Neural progenitor cell (in vitro differentiated cells): ENCODE results near the gene TIAM1. TPM values are rescaled to one million over a fixed set of nuclear protein-coding genes. Genes with fewer than 3 reads are reported as not detected.

Source experiments
- DNase-seq: peaks from one replicate; pipeline ENCODE4 v3.0.0-alpha.2; 2016; ENCODE audit warnings: low spot score
- H2AFZ ChIP-seq: fragments of 200-600 bp; sonication (generic); replicated peaks from 2 replicates; pipeline ENCODE4 v1.6.1; 2016; ENCODE audit warnings: antibody characterized with exemption
- H3F3A ChIP-seq: fragments of 200-600 bp; sonication (generic); 2 replicates; pipeline ENCODE4 v1.6.1; 2016; ENCODE audit warnings: antibody characterized with exemption, low read depth
- H3K27ac ChIP-seq: fragments of 200-600 bp; sonication (generic); 2 replicates; pipeline ENCODE4 v1.5.1; 2016; ENCODE audit warnings: mild to moderate bottlenecking
- H3K27me3 ChIP-seq: fragments of 200-600 bp; sonication (generic); 2 replicates; pipeline ENCODE4 v1.6.1; 2016; ENCODE audit warnings: mild to moderate bottlenecking, moderate library complexity
- H3K36me3 ChIP-seq: fragments of 200-600 bp; sonication (generic); 2 replicates; pipeline ENCODE4 v1.5.1; 2016
- H3K4me1 ChIP-seq: fragments of 200-600 bp; sonication (generic); 2 replicates; pipeline ENCODE4 v1.6.1; 2016; ENCODE audit warnings: mixed run types
- H3K4me2 ChIP-seq: fragments of 200-600 bp; sonication (generic); 2 replicates; pipeline ENCODE4 v1.6.1; 2016
- H3K4me3 ChIP-seq: fragments of 200-600 bp; sonication (generic); 2 replicates; pipeline ENCODE4 v1.5.1; 2016
- H3K79me2 ChIP-seq: fragments of 200-600 bp; sonication (generic); 2 replicates; pipeline ENCODE4 v1.6.1; 2016; ENCODE audit warnings: low read depth
- H3K9ac ChIP-seq: fragments of 200-600 bp; sonication (generic); 2 replicates; pipeline ENCODE4 v1.6.1; 2016
- H3K9me3 ChIP-seq: fragments of 200-600 bp; sonication (generic); 2 replicates; pipeline ENCODE4 v1.5.1; 2016; ENCODE audit warnings: low read depth
- H4K20me1 ChIP-seq: fragments of 200-600 bp; sonication (generic); 2 replicates; pipeline ENCODE4 v1.6.1; 2016; ENCODE audit warnings: low read depth
- H3K27ac Mint-ChIP-seq: 3 replicates; pipeline ENCODE4 v1.8.0; 2021; ENCODE audit warnings: mixed read lengths
- H3K27me3 Mint-ChIP-seq: 2 replicates; pipeline ENCODE4 v1.8.0; 2022; ENCODE audit warnings: low read depth, mild to moderate bottlenecking, inconsistent platforms, moderate library complexity, mixed read lengths; ENCODE audit not compliant: insufficient read depth
- H3K36me3 Mint-ChIP-seq: 3 replicates; pipeline ENCODE4 v1.8.0; 2021; ENCODE audit warnings: mixed read lengths
- H3K4me1 Mint-ChIP-seq: 3 replicates; pipeline ENCODE4 v1.8.0; 2021; ENCODE audit warnings: mixed read lengths
- H3K4me3 Mint-ChIP-seq: 3 replicates; pipeline ENCODE4 v1.8.0; 2021; ENCODE audit warnings: mild to moderate bottlenecking, moderate library complexity, mixed read lengths
- H3K9me3 Mint-ChIP-seq: 3 replicates; pipeline ENCODE4 v1.8.0; 2020; ENCODE audit warnings: mixed read lengths
- CTCF ChIP-seq: fragments of 200-600 bp; sonication (generic); IDR thresholded peaks from 2 replicates; pipeline ENCODE4 v1.5.1; 2017; ENCODE audit warnings: antibody characterized with exemption, mild to moderate bottlenecking
- EZH2 ChIP-seq: fragments of 200-600 bp; sonication (generic); IDR thresholded peaks from 2 replicates; pipeline ENCODE4 v1.6.1; 2017; ENCODE audit warnings: antibody characterized with exemption, mild to moderate bottlenecking, moderate library complexity
- EZH2phosphoT487 ChIP-seq: fragments of 200-600 bp; sonication (generic); IDR thresholded peaks from 2 replicates; pipeline ENCODE4 v1.6.1; 2017; ENCODE audit warnings: antibody characterized with exemption
- total RNA-seq: library from RNA; depleted of rRNA; stranded (reverse); fragments of >200 nt; gene quantifications from 2 replicates; pipeline ENCODE4 v1.2.3, GENCODE V29; 2015; ENCODE audit warnings: low replicate concordance

TIAM1 gene
- total RNA-seq, 1 donor from 2014 or later, result 27.2 TPM

- H3K4me3 Mint-ChIP-seq, result no peak overlapping the region
- peaks cover 4% of the 10 kb centered on the region for H3F3A ChIP-seq
- H3K27ac ChIP-seq, result no peak overlapping the region
- no peak overlapping the region for H3K4me3 ChIP-seq
- peak overlapping the region; percentile 58 for H3K27ac Mint-ChIP-seq
- H2AFZ ChIP-seq, result no peak overlapping the region
- no peaks in the 10 kb centered on the region for H3K4me1 ChIP-seq
- no peaks in the 10 kb centered on the region for H3K9me3 ChIP-seq
- no peak overlapping the region for H3K4me2 ChIP-seq
- H3K36me3 Mint-ChIP-seq, result peaks cover 14% of the 10 kb centered on the region
- no peaks in the 10 kb centered on the region for H3K27me3 ChIP-seq
- no peak for DNase-seq
- TF ChIP-seq EZH2 (no peak), EZH2phosphoT487 (no peak), CTCF (no peak)
- peaks cover 5% of the 10 kb centered on the region for H3K79me2 ChIP-seq
- H4K20me1 ChIP-seq, result peaks cover 11% of the 10 kb centered on the region
- peaks cover 13% of the 10 kb centered on the region for H3K4me1 Mint-ChIP-seq
- peaks cover 12% of the 10 kb centered on the region for H3K9me3 Mint-ChIP-seq
- no peak overlapping the region for H3K9ac ChIP-seq
- H3K36me3 ChIP-seq, result no peaks in the 10 kb centered on the region
- no peaks in the 10 kb centered on the region for H3K27me3 Mint-ChIP-seq
These were observed 10.8 kb upstream of the TIAM1 start for GRCh38 chr21:31354604-31355443.

GRCh38 chr21:31354122-31354521 is 10.1 kb upstream of the TIAM1 start:
- H3K27me3 Mint-ChIP-seq, result no peaks in the 10 kb centered on the region
- Histone ChIP-seq H3K36me3 (no peaks in the 10 kb centered on the region), H2AFZ (no peak overlapping the region), H3K4me2 (no peak overlapping the region), H3K9me3 (no peaks in the 10 kb centered on the region), H4K20me1 (peaks cover 12% of the 10 kb centered on the region), H3K27ac (no peak overlapping the region), H3F3A (peaks cover 4% of the 10 kb centered on the region), H3K27me3 (no peaks in the 10 kb centered on the region), H3K4me3 (no peak overlapping the region), H3K4me1 (no peaks in the 10 kb centered on the region), H3K9ac (no peak overlapping the region), H3K79me2 (peaks cover 5% of the 10 kb centered on the region)
- no peak overlapping the region for H3K27ac Mint-ChIP-seq
- peaks cover 11% of the 10 kb centered on the region for H3K36me3 Mint-ChIP-seq
- no peak overlapping the region for H3K4me3 Mint-ChIP-seq
- H3K4me1 Mint-ChIP-seq, result peaks cover 13% of the 10 kb centered on the region
- no peak for DNase-seq
- TF ChIP-seq EZH2, result no peak
- no peak for TF ChIP-seq EZH2phosphoT487
- TF ChIP-seq CTCF, result no peak
- peaks cover 8% of the 10 kb centered on the region for H3K9me3 Mint-ChIP-seq

- DNase-seq, result no peak
- Histone ChIP-seq H3F3A (peaks cover 4% of the 10 kb centered on the region), H3K9me3 (no peaks in the 10 kb centered on the region), H3K79me2 (peaks cover 5% of the 10 kb centered on the region), H3K36me3 (no peaks in the 10 kb centered on the region), H3K4me2 (no peak overlapping the region), H3K27me3 (no peaks in the 10 kb centered on the region), H4K20me1 (peaks cover 24% of the 10 kb centered on the region), H3K4me3 (no peak overlapping the region), H2AFZ (no peak overlapping the region), H3K27ac (no peak overlapping the region), H3K9ac (no peak overlapping the region), H3K4me1 (no peaks in the 10 kb centered on the region)
- H3K36me3 Mint-ChIP-seq, result peaks cover 14% of the 10 kb centered on the region
- H3K4me3 Mint-ChIP-seq, result no peak overlapping the region
- no peaks in the 10 kb centered on the region for H3K27me3 Mint-ChIP-seq
- peaks cover 13% of the 10 kb centered on the region for H3K4me1 Mint-ChIP-seq
- H3K9me3 Mint-ChIP-seq, result peaks cover 10% of the 10 kb centered on the region
- no peak for TF ChIP-seq EZH2phosphoT487
- no peak for TF ChIP-seq EZH2
- TF ChIP-seq CTCF, result no peak
- H3K27ac Mint-ChIP-seq, result no peak overlapping the region
These were observed 8.8 kb upstream of the TIAM1 start for GRCh38 chr21:31352836-31353235.
